ENCODE results near the gene SREK1. TPM values are rescaled to one million over a fixed set of nuclear protein-coding genes. Genes with fewer than 3 reads are reported as not detected.
"Not testable (repeated sequence)": the region's sequence is repeated elsewhere in the genome, so short reads cannot be mapped to it uniquely, and the experiment has no call there.

SREK1 gene
- total RNA-seq, 1 donor from 2014 or later, result 70.3 TPM

DNA sequence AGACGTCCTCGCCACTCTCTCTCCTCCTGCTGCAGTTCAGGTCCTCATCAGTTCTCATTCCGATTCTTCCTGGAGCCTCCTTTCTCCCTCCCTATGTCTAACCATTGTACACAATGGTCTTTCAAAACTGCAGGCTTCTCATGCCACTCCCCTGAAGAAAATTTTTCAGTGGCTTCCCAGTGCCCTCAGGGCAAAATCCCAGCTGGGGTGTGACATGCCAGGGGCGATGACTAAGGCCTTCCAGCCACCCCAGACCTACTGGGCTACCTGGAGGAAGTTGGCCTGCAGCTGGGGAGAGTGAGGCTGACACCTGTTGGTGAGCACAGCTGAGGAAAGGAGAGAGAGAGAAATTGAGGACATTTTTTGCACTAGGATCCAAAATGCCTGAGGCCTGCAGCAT lies 65.2 kb downstream of the SREK1 start:
- H3K4me1 Mint-ChIP-seq, result no peaks in the 10 kb centered on the region
- H3K27me3 Mint-ChIP-seq, result no peaks in the 10 kb centered on the region
- DNase-seq, result no peak
- no peak overlapping the region for H3K4me3 Mint-ChIP-seq
- no peaks in the 10 kb centered on the region for H3K9me3 Mint-ChIP-seq
- H3K27ac Mint-ChIP-seq, result no peak overlapping the region
- intact Hi-C loops (cut with micrococcal nuclease), result no loop called here
- H3K36me3 Mint-ChIP-seq (ENCODE audit: low read depth), result no peaks in the 10 kb centered on the region

GRCh38 chr5:66209794-66210193 lies 65.7 kb downstream of the SREK1 start:
- no peak overlapping the region for H3K27ac Mint-ChIP-seq

DNA sequence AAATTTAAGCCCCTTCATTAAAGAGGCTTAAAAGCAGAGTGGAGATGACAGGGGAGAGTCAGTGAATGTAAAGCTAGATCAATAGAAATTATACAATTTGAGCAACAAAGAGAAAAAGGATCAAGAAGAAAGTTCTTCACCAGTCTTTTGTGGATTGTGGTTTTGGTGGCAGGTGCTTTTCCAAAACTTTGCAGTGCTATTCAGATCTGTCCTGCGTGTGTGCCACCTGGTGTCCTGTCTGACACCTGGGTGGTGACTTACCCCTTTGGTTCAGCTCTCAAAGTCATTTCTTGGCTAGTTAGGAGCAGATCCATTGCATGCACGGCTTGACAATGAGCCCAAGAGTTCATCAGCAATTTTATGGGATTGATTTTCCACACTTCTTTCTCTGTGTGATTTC lies 69.4 kb downstream of the SREK1 start:
- DNase-seq, result no peak
- intact Hi-C loops (cut with micrococcal nuclease), result no loop called here
- H3K9me3 Mint-ChIP-seq, result no peaks in the 10 kb centered on the region
- H3K36me3 Mint-ChIP-seq (ENCODE audit: low read depth), result no peaks in the 10 kb centered on the region
- H3K27me3 Mint-ChIP-seq, result peaks cover 4% of the 10 kb centered on the region
- H3K27ac Mint-ChIP-seq, result no peak overlapping the region
- no peaks in the 10 kb centered on the region for H3K4me1 Mint-ChIP-seq
- H3K4me3 Mint-ChIP-seq, result no peak overlapping the region

More at GRCh38 chr5:66209794-66210193, 65.7 kb downstream of the SREK1 start:
- H3K4me3 Mint-ChIP-seq, result no peak overlapping the region
- intact Hi-C loops (cut with micrococcal nuclease), result no loop called here
- DNase-seq, result no peak
- no peaks in the 10 kb centered on the region for H3K9me3 Mint-ChIP-seq
- H3K27me3 Mint-ChIP-seq, result no peaks in the 10 kb centered on the region
- no peaks in the 10 kb centered on the region for H3K4me1 Mint-ChIP-seq
- H3K36me3 Mint-ChIP-seq (ENCODE audit: low read depth), result no peaks in the 10 kb centered on the region

GRCh38 chr5:66222455-66222854 lies 78.4 kb downstream of the SREK1 start:
- no peak for DNase-seq
- Mint-ChIP-seq H3K9me3 (no peaks in the 10 kb centered on the region), H3K27ac (no peak overlapping the region), H3K4me1 (no peaks in the 10 kb centered on the region), H3K4me3 (no peak overlapping the region), H3K27me3 (peaks cover 12% of the 10 kb centered on the region), H3K36me3 (ENCODE audit: low read depth) (no peaks in the 10 kb centered on the region)
- intact Hi-C loops (cut with micrococcal nuclease), result no loop called here

- H3K36me3 Mint-ChIP-seq (ENCODE audit: low read depth); DNase-seq; H3K27ac Mint-ChIP-seq; H3K4me3 Mint-ChIP-seq; H3K4me1 Mint-ChIP-seq; intact Hi-C loops (cut with micrococcal nuclease); H3K9me3 Mint-ChIP-seq: not testable (repeated sequence)
- peaks cover 12% of the 10 kb centered on the region for H3K27me3 Mint-ChIP-seq
These were observed 78.8 kb downstream of the SREK1 start for GRCh38 chr5:66222896-66223295.

DNA sequence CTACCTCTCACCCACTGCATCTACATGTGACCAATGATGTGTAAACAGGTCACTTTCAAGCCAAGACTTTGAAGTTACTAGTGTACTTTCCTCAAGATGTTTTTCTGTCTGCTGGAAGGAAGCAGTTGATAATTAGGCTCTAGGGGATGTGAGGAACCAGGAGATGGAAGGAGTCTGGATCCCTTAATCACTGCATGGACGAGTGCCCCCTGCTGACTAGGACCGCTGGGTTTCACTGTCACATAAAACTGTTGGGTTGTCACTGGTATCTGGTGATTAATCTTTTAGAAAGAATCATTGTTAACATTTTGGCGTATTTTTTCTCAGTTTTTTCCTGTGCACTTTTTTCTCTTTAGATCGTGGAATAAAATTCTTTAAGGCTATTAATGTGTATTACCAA lies 79.5 kb downstream of the SREK1 start:
- Mint-ChIP-seq H3K27me3 (peaks cover 12% of the 10 kb centered on the region), H3K4me3 (no peak overlapping the region), H3K4me1 (no peaks in the 10 kb centered on the region), H3K9me3 (no peaks in the 10 kb centered on the region), H3K27ac (no peak overlapping the region), H3K36me3 (ENCODE audit: low read depth) (no peaks in the 10 kb centered on the region)
- intact Hi-C loops (cut with micrococcal nuclease), result no loop called here
- DNase-seq, result no peak

- H3K4me3 Mint-ChIP-seq, result no peak overlapping the region
- H3K27ac Mint-ChIP-seq, result no peak overlapping the region
- no peaks in the 10 kb centered on the region for H3K4me1 Mint-ChIP-seq
- no peaks in the 10 kb centered on the region for H3K36me3 Mint-ChIP-seq (ENCODE audit: low read depth)
- intact Hi-C loops (cut with micrococcal nuclease), result no loop called here
- peaks cover 11% of the 10 kb centered on the region for H3K27me3 Mint-ChIP-seq
- DNase-seq, result no peak
- H3K9me3 Mint-ChIP-seq, result no peaks in the 10 kb centered on the region
These were observed 80.2 kb downstream of the SREK1 start for GRCh38 chr5:66224274-66224673.

- Mint-ChIP-seq H3K27me3 (peaks cover 6% of the 10 kb centered on the region), H3K4me3 (no peak overlapping the region), H3K27ac (no peak overlapping the region), H3K9me3 (no peaks in the 10 kb centered on the region), H3K36me3 (ENCODE audit: low read depth) (no peaks in the 10 kb centered on the region), H3K4me1 (no peaks in the 10 kb centered on the region)
- intact Hi-C loops (cut with micrococcal nuclease), result no loop called here
- no peak for DNase-seq
These were observed 80.9 kb downstream of the SREK1 start for GRCh38 chr5:66224773-66225553.

DNA sequence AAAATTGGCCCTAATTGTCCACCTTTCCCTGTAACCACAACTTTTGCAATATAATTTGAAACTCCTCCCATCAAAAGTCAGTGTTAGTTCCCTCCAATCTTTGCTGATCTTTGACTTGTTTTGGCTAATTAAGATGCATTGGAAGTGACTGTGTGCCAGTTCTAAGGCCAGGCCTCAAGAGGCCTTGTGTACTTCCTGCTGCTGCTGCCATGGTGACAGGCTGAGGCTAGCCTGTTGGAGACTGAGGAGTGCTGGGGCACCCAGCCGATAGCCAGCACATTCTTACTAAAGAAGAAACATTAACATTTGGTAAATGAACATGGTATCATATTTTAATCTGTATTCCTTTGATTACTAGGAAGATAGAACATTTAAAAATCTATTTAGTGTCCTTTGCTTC lies 86.5 kb downstream of the SREK1 start:
- Mint-ChIP-seq H3K4me1 (no peaks in the 10 kb centered on the region), H3K4me3 (no peak overlapping the region), H3K27me3 (no peaks in the 10 kb centered on the region), H3K27ac (no peak overlapping the region), H3K9me3 (no peaks in the 10 kb centered on the region), H3K36me3 (ENCODE audit: low read depth) (no peaks in the 10 kb centered on the region)
- intact Hi-C loops (cut with micrococcal nuclease), result no loop called here
- DNase-seq, result no peak

- H3K27me3 Mint-ChIP-seq, result no peaks in the 10 kb centered on the region
- DNase-seq, result no peak
- intact Hi-C loops (cut with micrococcal nuclease), result no loop called here
- H3K36me3 Mint-ChIP-seq (ENCODE audit: low read depth), result no peaks in the 10 kb centered on the region
- H3K27ac Mint-ChIP-seq, result no peak overlapping the region
- H3K4me1 Mint-ChIP-seq, result no peaks in the 10 kb centered on the region
- H3K4me3 Mint-ChIP-seq, result no peak overlapping the region
- no peaks in the 10 kb centered on the region for H3K9me3 Mint-ChIP-seq
These were observed 87.4 kb downstream of the SREK1 start for GRCh38 chr5:66231508-66231907.

DNA sequence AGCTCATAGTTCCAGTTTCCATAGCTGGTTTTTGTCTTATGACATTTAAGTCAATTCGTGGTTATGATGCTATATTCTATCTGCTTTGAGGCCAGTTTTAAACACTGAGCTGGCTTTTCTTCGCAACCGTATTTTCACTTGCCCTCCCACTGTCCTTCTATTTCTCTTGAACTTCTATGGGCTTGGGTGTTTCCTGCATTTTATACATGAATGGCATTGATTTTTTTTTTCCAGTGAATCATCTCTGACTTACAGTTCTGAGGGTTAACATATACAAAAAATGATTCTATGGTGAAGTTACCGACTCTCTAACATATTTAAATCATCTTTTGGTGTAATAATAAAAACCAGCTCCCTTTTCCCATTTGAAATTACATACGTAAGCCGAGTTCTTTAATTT lies 88.2 kb downstream of the SREK1 start:
- H3K27me3 Mint-ChIP-seq, result no peaks in the 10 kb centered on the region
- no peak overlapping the region for H3K27ac Mint-ChIP-seq
- intact Hi-C loops (cut with micrococcal nuclease), result no loop called here
- no peak overlapping the region for H3K4me3 Mint-ChIP-seq
- no peaks in the 10 kb centered on the region for H3K4me1 Mint-ChIP-seq
- no peak for DNase-seq
- H3K36me3 Mint-ChIP-seq (ENCODE audit: low read depth), result no peaks in the 10 kb centered on the region
- no peaks in the 10 kb centered on the region for H3K9me3 Mint-ChIP-seq

GRCh38 chr5:66232706-66233445 lies 88.8 kb downstream of the SREK1 start:
- H3K27ac Mint-ChIP-seq, result no peak overlapping the region
- no peaks in the 10 kb centered on the region for H3K9me3 Mint-ChIP-seq
- intact Hi-C loops (cut with micrococcal nuclease), result no loop called here
- H3K36me3 Mint-ChIP-seq (ENCODE audit: low read depth), result no peaks in the 10 kb centered on the region
- H3K4me1 Mint-ChIP-seq, result no peaks in the 10 kb centered on the region
- no peak overlapping the region for H3K4me3 Mint-ChIP-seq
- no peaks in the 10 kb centered on the region for H3K27me3 Mint-ChIP-seq
- DNase-seq, result no peak

Measured in activated CD4-positive, alpha-beta T cell treated with anti-CD3 and anti-CD28 coated beads, Interleukin-2, amount 10 ng/mL, durations not matched to agents 24 days and 14 days (primary cell).